Measurements from ENCODE around the gene PRSS8. TPM values are rescaled to one million over a fixed set of nuclear protein-coding genes. Genes with fewer than 3 reads are reported as not detected.

Gene PRSS8
- not detected in 2 replicates for total RNA-seq

DNA sequence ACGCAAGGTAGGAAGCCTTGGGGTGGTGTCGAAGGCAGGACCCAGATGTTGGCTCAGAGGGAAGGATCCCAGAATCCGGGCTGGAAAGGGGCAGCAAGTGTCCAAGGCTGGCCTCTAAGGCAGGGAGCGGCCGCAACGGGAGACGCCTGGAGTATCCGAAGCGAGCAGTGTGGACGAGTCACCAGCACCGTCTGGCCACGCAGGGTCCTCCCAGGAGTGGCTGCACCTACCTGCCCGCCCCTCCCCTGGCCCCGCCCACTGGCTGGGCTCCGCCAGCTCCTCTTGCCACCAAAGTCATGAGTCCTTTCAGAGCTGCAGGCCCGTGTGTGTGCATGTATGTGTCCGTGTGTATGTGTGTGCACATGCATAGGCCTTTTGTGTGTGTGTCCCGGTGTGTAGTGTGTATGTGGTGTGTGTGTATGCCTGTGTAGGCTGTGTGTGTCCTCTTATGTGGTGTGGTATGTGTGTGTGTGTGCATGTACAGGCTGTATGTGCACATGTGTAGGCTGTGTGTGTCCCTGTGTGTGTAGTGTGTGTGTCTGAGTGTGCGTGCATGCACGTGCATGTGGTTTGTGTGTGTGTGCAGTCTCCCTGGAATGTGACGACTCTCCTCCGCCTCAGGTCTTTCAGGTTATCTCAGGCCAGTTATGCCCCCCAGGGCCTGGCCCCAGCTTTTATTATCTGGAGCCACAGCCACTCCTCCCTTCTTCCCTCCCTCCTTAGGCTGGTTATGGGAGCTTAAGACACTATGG lies at the start of gene PRSS8:
PRSS8 (minus strand) TSS at position 193 of the 752 bp plus-strand sequence. CDS start 229 bp downstream, outside the sequence.

DNA sequence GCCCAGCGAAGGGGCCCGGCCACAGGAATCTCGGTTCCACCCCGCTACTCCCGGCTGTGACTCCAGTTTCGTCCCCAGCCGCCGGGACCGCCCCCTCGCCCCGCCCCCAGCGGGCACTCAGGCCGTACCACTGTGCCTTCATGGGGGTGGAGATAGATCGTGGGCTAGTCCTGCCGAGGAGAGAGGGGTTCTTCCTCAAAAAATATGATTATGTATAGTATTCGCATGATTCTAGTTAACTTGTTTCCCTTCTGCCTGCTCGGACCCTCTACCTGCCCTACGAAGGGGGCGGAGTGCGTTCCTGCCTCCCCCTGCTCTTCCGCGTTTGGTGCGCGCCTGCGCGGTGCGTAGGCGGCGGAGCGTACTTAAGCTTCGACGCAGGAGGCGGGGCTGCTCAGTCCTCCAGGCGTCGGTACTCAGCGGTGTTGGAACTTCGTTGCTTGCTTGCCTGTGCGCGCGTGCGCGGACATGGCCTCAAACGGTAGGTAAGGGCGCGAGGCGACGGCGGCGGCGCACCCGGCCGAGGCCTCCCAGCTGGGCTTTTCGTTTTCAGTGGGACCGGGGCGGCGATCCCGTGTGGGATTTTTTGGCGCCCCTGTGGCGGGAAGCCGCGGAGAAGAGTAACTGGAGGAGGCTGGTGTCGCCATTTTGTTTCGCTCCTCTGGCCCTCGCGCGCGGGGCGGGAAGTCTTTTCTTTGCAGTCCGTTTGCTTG lies 44.4 kb upstream of the PRSS8 start, which contains the start of gene FUS:
FUS (plus strand) TSS at position 393 of the 713 bp plus-strand sequence; CDS start at position 469, 76 bp downstream.

DNA sequence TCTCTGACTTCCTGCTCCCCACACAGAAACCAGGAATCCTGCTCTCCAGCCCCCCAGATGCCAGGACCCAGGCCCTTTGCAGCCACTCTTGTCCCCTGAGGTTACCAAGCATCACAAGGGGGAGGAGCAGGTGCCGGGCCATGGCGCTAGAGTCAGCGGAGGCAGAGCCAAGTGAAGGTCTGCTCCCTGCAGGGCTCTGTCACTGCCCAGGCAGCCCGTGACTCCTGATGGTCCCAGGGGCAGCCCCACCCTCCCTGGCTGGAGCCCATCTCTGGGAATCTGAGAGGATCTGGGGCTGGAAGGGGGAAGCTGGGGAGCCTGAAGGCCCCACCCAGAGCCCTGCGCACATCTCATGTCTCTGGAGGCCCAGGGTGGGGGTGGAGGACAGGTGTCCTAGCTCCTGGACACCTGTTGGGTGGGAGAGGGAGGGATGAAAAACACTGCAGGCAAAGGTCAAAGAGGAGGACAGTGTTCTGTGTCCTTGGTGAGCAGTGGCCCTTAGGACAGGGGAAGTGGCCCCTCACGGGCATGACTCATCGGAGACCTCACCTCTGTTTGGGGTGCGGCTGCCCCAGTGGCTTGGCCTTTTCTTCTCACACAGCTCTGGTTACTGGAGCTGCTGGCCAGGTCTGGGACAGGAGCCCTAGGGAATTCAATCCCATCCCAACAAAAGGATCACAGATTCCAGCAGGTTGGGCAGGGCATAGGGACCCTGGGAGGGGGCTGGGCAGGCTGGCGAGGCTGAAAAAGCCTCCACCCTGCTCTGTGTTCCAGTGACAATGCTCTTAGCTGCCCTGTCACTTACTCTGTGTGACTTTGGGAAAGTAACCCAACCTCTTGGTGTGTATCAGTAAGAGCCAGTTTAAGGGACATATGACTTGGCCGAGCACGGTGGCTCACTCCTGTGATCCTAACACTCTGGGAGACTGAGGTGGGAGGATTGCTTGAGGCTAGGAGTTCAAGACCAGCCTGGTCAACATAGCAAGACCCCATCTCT lies 14.7 kb upstream of the PRSS8 start, which contains the start of gene PRSS36:
PRSS36 (minus strand) TSS at position 173 of the 997 bp plus-strand sequence; CDS start at position 142, 31 bp downstream.

DNA sequence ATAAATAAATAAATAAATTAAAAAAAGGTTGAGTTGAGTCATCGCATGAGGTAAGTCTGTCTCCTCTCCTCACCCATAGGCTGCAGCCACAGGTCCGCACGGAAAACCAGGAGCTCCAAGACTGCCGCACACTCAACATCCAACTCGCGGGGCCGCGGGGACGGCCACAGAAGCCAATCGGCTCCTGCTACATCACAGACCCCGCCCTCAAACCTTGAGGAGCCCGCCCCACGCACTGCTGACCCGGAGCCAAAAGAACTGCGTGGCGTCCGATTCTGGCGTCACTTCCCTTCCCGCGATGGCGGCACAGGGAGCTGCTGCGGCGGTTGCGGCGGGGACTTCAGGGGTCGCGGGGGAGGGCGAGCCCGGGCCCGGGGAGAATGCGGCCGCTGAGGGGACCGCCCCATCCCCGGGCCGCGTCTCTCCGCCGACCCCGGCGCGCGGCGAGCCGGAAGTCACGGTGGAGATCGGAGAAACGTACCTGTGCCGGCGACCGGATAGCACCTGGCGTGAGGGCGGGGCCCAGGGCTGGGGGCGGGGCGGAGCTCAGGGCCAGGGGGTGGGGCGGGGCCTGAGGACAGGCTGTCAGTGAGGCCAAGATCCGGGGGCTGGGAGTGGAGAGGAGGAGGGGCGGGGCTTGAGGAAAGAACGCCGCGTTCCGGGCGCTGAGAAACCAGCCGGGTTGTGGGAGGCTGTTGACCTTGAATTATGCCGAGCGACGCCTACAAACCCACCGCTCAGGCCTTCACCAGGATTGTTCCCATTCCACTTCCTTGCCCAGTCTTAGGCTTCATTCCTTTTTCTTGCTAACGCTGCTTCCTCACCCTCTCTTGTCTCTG lies 17.9 kb downstream of the PRSS8 start, which contains the start of gene KAT8:
KAT8 (plus strand) TSS at position 281 of the 839 bp plus-strand sequence; CDS start at position 299, 18 bp downstream.

DNA sequence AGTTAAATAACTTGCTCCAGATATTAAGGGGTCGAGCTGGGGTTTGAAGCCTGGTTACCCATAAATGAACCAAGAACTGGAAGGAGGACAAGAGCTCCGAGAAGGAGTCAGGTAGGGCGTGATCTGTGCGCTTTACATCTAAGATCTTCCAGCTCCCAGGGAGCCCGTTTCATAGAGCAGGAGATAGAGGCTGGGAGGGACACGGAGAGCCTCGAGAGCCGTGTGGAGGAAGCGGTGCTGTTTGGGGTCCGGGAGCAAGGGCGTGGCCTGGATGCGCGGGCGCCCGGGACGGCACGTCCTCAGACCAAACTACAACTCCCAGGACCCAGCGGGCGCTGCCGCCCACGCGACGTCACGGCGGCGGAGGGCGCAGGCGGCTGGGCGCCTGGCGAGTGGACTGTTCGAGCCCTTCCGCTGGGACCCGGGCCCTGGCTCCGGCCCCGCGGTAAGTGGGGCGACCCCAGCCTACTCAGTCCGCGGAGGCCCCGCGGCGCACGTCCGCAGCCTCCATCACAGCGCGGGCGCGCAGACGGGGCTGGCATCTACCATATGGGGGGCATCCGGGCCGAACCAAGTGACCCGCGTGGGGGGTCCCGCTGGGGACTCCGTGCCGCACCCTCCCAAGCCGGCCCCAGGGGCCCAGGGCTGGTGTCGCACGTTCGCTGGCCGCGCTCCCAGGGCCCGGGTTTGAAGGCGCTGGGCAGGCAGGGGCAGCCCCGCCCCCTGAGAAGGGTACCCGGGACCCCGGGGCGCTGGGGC lies 27.3 kb downstream of the PRSS8 start, which contains the start of gene BCKDK:
BCKDK (plus strand) TSS at position 352 of the 759 bp plus-strand sequence. CDS start 838 bp downstream, outside the sequence.

DNA sequence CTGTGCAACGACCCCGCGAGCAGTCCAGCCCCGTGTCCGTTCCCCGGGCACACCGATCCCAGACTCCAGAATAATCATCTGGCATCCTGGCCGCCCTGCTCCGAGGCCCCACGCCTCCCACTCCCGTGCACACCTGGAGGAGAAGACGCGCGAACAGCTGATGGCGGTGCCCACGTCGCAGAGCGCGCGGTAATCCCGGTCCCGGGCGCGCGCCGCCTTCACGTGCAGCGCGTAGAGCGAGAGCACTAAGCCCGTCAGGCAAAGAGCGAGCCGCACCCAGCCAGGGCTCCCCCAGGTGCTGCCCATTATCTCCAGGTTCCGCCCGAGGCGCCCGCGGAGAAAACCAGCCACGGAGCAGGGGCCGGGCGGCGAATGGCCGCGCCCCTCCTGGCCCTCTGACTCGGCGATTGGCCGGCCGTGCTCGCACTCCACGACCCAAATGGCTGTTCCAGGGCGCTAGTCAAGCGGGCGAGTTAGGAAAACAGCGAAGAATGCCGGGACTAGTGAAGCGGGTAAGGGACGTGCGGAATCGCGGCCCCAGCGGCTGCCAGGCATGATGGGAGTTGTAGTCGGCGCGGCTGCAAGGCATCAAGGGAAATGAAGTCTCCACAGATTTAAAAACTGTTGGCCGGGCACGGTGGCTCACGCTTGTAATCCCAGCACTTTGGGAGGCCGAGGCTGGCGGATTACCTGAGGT lies 41.0 kb downstream of the PRSS8 start, which contains the start of gene VKORC1:
VKORC1 (minus strand) TSS at position 374 of the 697 bp plus-strand sequence; CDS start at position 306, 68 bp downstream.

DNA sequence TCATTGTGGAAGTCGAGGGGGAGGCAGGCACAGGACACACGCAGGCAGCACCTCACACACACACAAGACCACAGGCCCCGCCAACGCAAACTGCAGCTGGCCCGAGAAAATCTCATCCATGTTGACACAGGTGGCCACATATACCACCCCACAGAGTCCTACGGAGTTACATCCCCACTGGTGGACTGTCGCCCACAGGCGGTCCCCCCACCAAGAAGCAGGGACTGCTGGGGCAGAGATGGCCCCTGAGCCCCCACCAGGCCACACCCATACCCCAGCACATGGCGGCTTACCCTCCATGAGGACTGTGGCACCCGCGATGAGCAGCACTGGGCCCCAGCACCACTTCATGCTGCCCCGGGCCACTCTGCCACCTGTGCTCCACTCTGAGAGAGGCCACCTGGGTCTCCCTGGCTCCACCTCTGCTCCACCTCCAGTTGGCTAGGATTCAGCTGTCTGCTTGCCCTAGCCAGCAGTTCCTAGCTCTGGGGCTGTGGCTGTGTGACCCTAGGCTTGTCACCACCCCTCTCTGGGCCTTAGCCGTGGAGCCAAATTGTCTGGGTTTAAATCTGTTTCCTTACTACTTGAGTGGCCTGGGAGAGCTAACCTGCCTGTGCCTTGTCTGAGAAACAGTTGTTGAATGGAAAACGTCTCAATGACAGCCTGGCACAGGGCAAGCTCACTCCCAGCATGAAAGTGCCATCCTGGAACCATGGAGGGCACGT lies 46.9 kb downstream of the PRSS8 start, which contains the start of gene PRSS53:
PRSS53 (minus strand) TSS at position 485 of the 725 bp plus-strand sequence; CDS start at position 351, 134 bp downstream.

Other genes with a start within 250 kb of the PRSS8 start
- 29.7 and 36.9 TPM in 2 replicates for gene BCL7C, start 241.7 kb downstream of the PRSS8 start, total RNA-seq
- 2.0 and 3.6 TPM in 2 replicates for gene CTF1, start 239.1 kb downstream of the PRSS8 start, total RNA-seq
- 13.2 and 13.7 TPM in 2 replicates for gene FBXL19, start 212.2 kb downstream of the PRSS8 start, total RNA-seq
- 45.4 and 48.9 TPM in 2 replicates for gene ORAI3, start 186.7 kb downstream of the PRSS8 start, total RNA-seq
- 5.2 and 6.2 TPM in 2 replicates for gene SETD1A, start 178.0 kb downstream of the PRSS8 start, total RNA-seq
- gene HSD3B7, start 150.5 kb downstream of the PRSS8 start, total RNA-seq: 11.1 and 11.7 TPM in 2 replicates
- 0.25 and 0.29 TPM in 2 replicates for gene STX1B, start 125.1 kb downstream of the PRSS8 start, total RNA-seq
- gene STX4, start 102.2 kb downstream of the PRSS8 start, total RNA-seq: 19.0 and 25.1 TPM in 2 replicates
- 9.8 and 14.4 TPM in 2 replicates for gene ZNF668, start 61.5 kb downstream of the PRSS8 start, total RNA-seq
- gene ZNF646, start 61.3 kb downstream of the PRSS8 start, total RNA-seq: 8.0 and 10.5 TPM in 2 replicates
- 1.2 and 3.2 TPM in 2 replicates for gene PRSS53, start 46.8 kb downstream of the PRSS8 start, total RNA-seq
- gene VKORC1, start 40.9 kb downstream of the PRSS8 start, total RNA-seq: 309 and 356 TPM in 2 replicates
- gene BCKDK, start 27.3 kb downstream of the PRSS8 start, total RNA-seq: 55.5 and 66.1 TPM in 2 replicates
- 21.0 and 22.6 TPM in 2 replicates for gene KAT8, start 18.1 kb downstream of the PRSS8 start, total RNA-seq
- gene PRSS36, start 14.3 kb upstream of the PRSS8 start, total RNA-seq: 0.20 TPM in 1 of 2 replicates, not detected in the other
- gene FUS, start 44.4 kb upstream of the PRSS8 start, total RNA-seq: 27.4 and 29.6 TPM in 2 replicates
- gene PYCARD, start 67.0 kb upstream of the PRSS8 start, total RNA-seq: 42.4 and 48.0 TPM in 2 replicates
- not detected in 2 replicates for gene TRIM72, start 78.4 kb upstream of the PRSS8 start, total RNA-seq
- not detected in 2 replicates for gene PYDC1, start 81.4 kb upstream of the PRSS8 start, total RNA-seq
- not detected in 2 replicates for gene ITGAM, start 124.2 kb upstream of the PRSS8 start, total RNA-seq
- 0.12 TPM in 1 of 2 replicates, not detected in the other for gene ITGAX, start 219.4 kb upstream of the PRSS8 start, total RNA-seq